NCI-H226 (cell line): ENCODE measurements around the gene PTCD3.

Source experiments
- DNase-seq: peaks from one replicate; pipeline ENCODE4 v3.0.0-alpha.2; 2015

Gene PTCD3

GRCh38 chr2:86105969-86106945 is at the start of gene PTCD3:
Gene PTCD3, plus strand, starts transcription at chr2:86106235. Its CDS starts 13 bp downstream, at chr2:86106248.
- DNase-seq = peak; percentile 94

GRCh38 chr2:86056590-86057331 is 49.3 kb upstream of the PTCD3 start:
- no peak for DNase-seq

GRCh38 chr2:86062043-86062442 is 44.0 kb upstream of the PTCD3 start:
- DNase-seq = peak; percentile 91

- peak; percentile 85 for DNase-seq
These were observed 42.0 kb upstream of the PTCD3 start for GRCh38 chr2:86064006-86064405.

- no peak for DNase-seq
These were observed 40.5 kb upstream of the PTCD3 start for GRCh38 chr2:86065512-86065911.

- no peak for DNase-seq
These were observed 39.9 kb upstream of the PTCD3 start for GRCh38 chr2:86066007-86066578.

GRCh38 chr2:86066915-86067314 is 39.1 kb upstream of the PTCD3 start:
- no peak for DNase-seq

- DNase-seq = no peak
These were observed 37.9 kb upstream of the PTCD3 start for GRCh38 chr2:86068136-86068588.

- no peak for DNase-seq
These were observed 37.4 kb upstream of the PTCD3 start for GRCh38 chr2:86068648-86069047.

GRCh38 chr2:86069091-86069685 is 36.8 kb upstream of the PTCD3 start:
- DNase-seq = no peak

GRCh38 chr2:86069783-86070339 is 36.2 kb upstream of the PTCD3 start:
- DNase-seq = no peak

- no peak for DNase-seq
These were observed 35.2 kb upstream of the PTCD3 start for GRCh38 chr2:86070868-86071267.

GRCh38 chr2:86072271-86072858 is 33.7 kb upstream of the PTCD3 start:
- no peak for DNase-seq

- no peak for DNase-seq
These were observed 32.8 kb upstream of the PTCD3 start for GRCh38 chr2:86073225-86073624.

- no peak for DNase-seq
These were observed 31.8 kb upstream of the PTCD3 start for GRCh38 chr2:86074256-86074655.

GRCh38 chr2:86074811-86075210 is 31.2 kb upstream of the PTCD3 start:
- no peak for DNase-seq

- DNase-seq = no peak
These were observed 30.1 kb upstream of the PTCD3 start for GRCh38 chr2:86075886-86076285.

GRCh38 chr2:86078774-86079545 is 27.1 kb upstream of the PTCD3 start:
- peak; percentile 37 for DNase-seq

GRCh38 chr2:86079981-86080911 is 25.8 kb upstream of the PTCD3 start:
- peak; percentile 39 for DNase-seq

GRCh38 chr2:86081724-86082123 is 24.3 kb upstream of the PTCD3 start:
- no peak for DNase-seq
